HEK293 (cell line): ENCODE measurements around the gene ANKH.

Experiments
- CTCF ChIA-PET: fragments of 350-600 bp; formaldehyde crosslinking; extraction: SDS; loops from one replicate; lab custom pipeline; 2021; ENCODE audit warnings: antibody characterized with exemption; lab: Yijun Ruan, JAX
- POLR2A ChIA-PET: fragments of 300-600 bp; formaldehyde crosslinking; extraction: SDS; loops from one replicate; lab custom pipeline; 2020; ENCODE audit warnings: antibody characterized with exemption, inconsistent platforms; lab: Yijun Ruan, JAX
- H3K27ac ChIP-seq: fragments of 200-500 bp; sonication (Bioruptor generic); 2 replicates; pipeline ENCODE4 v1.5.1; 2014; ENCODE audit warnings: low read depth, low read length, control low read depth, inconsistent platforms; ENCODE audit errors: extremely low read depth
- H3K36me3 ChIP-seq, 2 experiments: fragments of 200-500 bp in 1 of 2; sonication (Bioruptor generic) in 1 of 2; 1 replicate in 1 of 2; 2 replicates in 1 of 2; pipeline ENCODE4 v1.5.1; 2014 to 2017; ENCODE audit warnings: inconsistent platforms in 2 of 2, low read length in 2 of 2; ENCODE audit not compliant: control insufficient read depth in 2 of 2, insufficient read depth in 1 of 2
- H3K4me1 ChIP-seq: fragments of 200-500 bp; sonication (Bioruptor generic); 2 replicates; pipeline ENCODE4 v1.5.1; 2014; ENCODE audit warnings: mild to moderate bottlenecking, low read length, inconsistent platforms; ENCODE audit not compliant: control insufficient read depth, insufficient read depth
- H3K4me3 ChIP-seq: 2 replicates; pipeline ENCODE4 v1.5.1; 2011; ENCODE audit warnings: low read depth, mild to moderate bottlenecking, control low read depth, low read length, moderate library complexity
- H3K9me3 ChIP-seq: fragments of 200-500 bp; sonication (Bioruptor generic); 2 replicates; pipeline ENCODE4 v1.5.1; 2014; ENCODE audit warnings: low read depth, low read length, inconsistent platforms; ENCODE audit not compliant: control insufficient read depth, insufficient read depth
- KLF1 ChIP-seq: fragments of 450-650 bp; formaldehyde crosslinking; IDR thresholded peaks from 2 replicates; pipeline ENCODE4 v1.5.1; 2016; ENCODE audit warnings: missing biosample characterization, missing genetic modification characterization
- KLF16 ChIP-seq: fragments of 450-650 bp; formaldehyde crosslinking; IDR thresholded peaks from 2 replicates; pipeline ENCODE4 v1.5.1; 2017; ENCODE audit warnings: missing biosample characterization, missing genetic modification characterization
- KLF7 ChIP-seq: fragments of 450-650 bp; formaldehyde crosslinking; IDR thresholded peaks from 2 replicates; pipeline ENCODE4 v1.5.1; 2016; ENCODE audit warnings: missing biosample characterization, missing genetic modification characterization, borderline replicate concordance
- MZF1 ChIP-seq: fragments of 450-650 bp; formaldehyde crosslinking; IDR thresholded peaks from 2 replicates; pipeline ENCODE4 v1.5.1; 2017; ENCODE audit warnings: missing biosample characterization, missing genetic modification characterization, borderline replicate concordance
- PRDM1 ChIP-seq: fragments of 450-650 bp; formaldehyde crosslinking; IDR thresholded peaks from 2 replicates; pipeline ENCODE4; 2016; ENCODE audit warnings: missing biosample characterization, missing genetic modification characterization
- REPIN1 ChIP-seq: fragments of 450-650 bp; formaldehyde crosslinking; IDR thresholded peaks from 2 replicates; pipeline ENCODE4 v1.5.1; 2017; ENCODE audit warnings: missing biosample characterization, missing genetic modification characterization, low read depth
- ZNF121 ChIP-seq: fragments of 450-650 bp; formaldehyde crosslinking; IDR thresholded peaks from 2 replicates; pipeline ENCODE4 v1.5.1; 2016; ENCODE audit warnings: missing biosample characterization, missing genetic modification characterization
- ZNF140 ChIP-seq: fragments of 450-650 bp; formaldehyde crosslinking; IDR thresholded peaks from 2 replicates; pipeline ENCODE4 v1.5.1; 2016; ENCODE audit warnings: missing biosample characterization, missing genetic modification characterization
- ZNF157 ChIP-seq: fragments of 450-650 bp; formaldehyde crosslinking; IDR thresholded peaks from 2 replicates; pipeline ENCODE4 v1.5.1; 2016; ENCODE audit warnings: missing biosample characterization, missing genetic modification characterization
- ZNF174 ChIP-seq: fragments of 450-650 bp; formaldehyde crosslinking; IDR thresholded peaks from 2 replicates; pipeline ENCODE4 v1.5.0; 2017; ENCODE audit warnings: missing biosample characterization, mild to moderate bottlenecking, missing genetic modification characterization
- ZNF19 ChIP-seq: fragments of 450-650 bp; formaldehyde crosslinking; IDR thresholded peaks from 2 replicates; pipeline ENCODE4; 2016; ENCODE audit warnings: missing biosample characterization, missing genetic modification characterization, low read depth
- ZNF211 ChIP-seq: fragments of 450-650 bp; formaldehyde crosslinking; IDR thresholded peaks from 2 replicates; pipeline ENCODE4 v1.5.1; 2016; ENCODE audit warnings: low read depth, missing biosample characterization, missing genetic modification characterization
- ZNF292 ChIP-seq: fragments of 450-650 bp; formaldehyde crosslinking; IDR thresholded peaks from 2 replicates; pipeline ENCODE4 v1.5.1; 2016; ENCODE audit warnings: low read depth, missing biosample characterization, missing genetic modification characterization, borderline replicate concordance
- ZNF391 ChIP-seq: fragments of 450-650 bp; formaldehyde crosslinking; IDR thresholded peaks from 2 replicates; pipeline ENCODE4 v1.5.1; 2016; ENCODE audit warnings: low read depth, missing biosample characterization, missing genetic modification characterization, borderline replicate concordance
- ZNF398 ChIP-seq: fragments of 450-650 bp; formaldehyde crosslinking; IDR thresholded peaks from 2 replicates; pipeline ENCODE4 v1.5.1; 2017; ENCODE audit warnings: missing biosample characterization, missing genetic modification characterization
- ZNF404 ChIP-seq: fragments of 450-650 bp; formaldehyde crosslinking; IDR thresholded peaks from 2 replicates; pipeline ENCODE4 v1.5.1; 2017; ENCODE audit warnings: missing biosample characterization, missing genetic modification characterization
- ZNF426 ChIP-seq: fragments of 450-650 bp; formaldehyde crosslinking; IDR thresholded peaks from 2 replicates; pipeline ENCODE4 v1.5.1; 2017; ENCODE audit warnings: missing biosample characterization, missing genetic modification characterization, mild to moderate bottlenecking, inconsistent platforms, moderate library complexity
- ZNF510 ChIP-seq: fragments of 450-650 bp; formaldehyde crosslinking; IDR thresholded peaks from 2 replicates; pipeline ENCODE4 v1.5.1; 2018; ENCODE audit warnings: mild to moderate bottlenecking, missing genetic modification characterization, missing biosample characterization; ENCODE audit not compliant: insufficient replicate concordance
- ZNF529 ChIP-seq: fragments of 450-650 bp; formaldehyde crosslinking; IDR thresholded peaks from 2 replicates; pipeline ENCODE4 v1.5.1; 2017; ENCODE audit warnings: missing genetic modification characterization, missing biosample characterization; ENCODE audit not compliant: insufficient replicate concordance
- ZNF623 ChIP-seq: fragments of 450-650 bp; formaldehyde crosslinking; IDR thresholded peaks from 2 replicates; pipeline ENCODE4 v1.5.1; 2016; ENCODE audit warnings: missing biosample characterization, missing genetic modification characterization
- ZNF639 ChIP-seq: fragments of 450-650 bp; formaldehyde crosslinking; IDR thresholded peaks from 2 replicates; pipeline ENCODE4 v1.5.1; 2016; ENCODE audit warnings: missing biosample characterization, missing genetic modification characterization
- ZNF658 ChIP-seq: fragments of 450-650 bp; formaldehyde crosslinking; IDR thresholded peaks from 2 replicates; pipeline ENCODE4; 2016; ENCODE audit warnings: missing biosample characterization, missing genetic modification characterization
- ZNF768 ChIP-seq: fragments of 450-650 bp; formaldehyde crosslinking; IDR thresholded peaks from 2 replicates; pipeline ENCODE4 v1.5.1; 2018; ENCODE audit warnings: missing biosample characterization, mild to moderate bottlenecking, missing genetic modification characterization
- ZNF777 ChIP-seq: fragments of 450-650 bp; formaldehyde crosslinking; IDR thresholded peaks from 2 replicates; pipeline ENCODE4 v1.5.1; 2017; ENCODE audit warnings: missing biosample characterization, missing genetic modification characterization, borderline replicate concordance
- TF ChIP-seq, protein P1 (sequence below): fragments of 450-650 bp; formaldehyde crosslinking; IDR thresholded peaks from 2 replicates; pipeline ENCODE4 v1.5.1; 2016; ENCODE audit warnings: missing biosample characterization, missing genetic modification characterization

Gene ANKH

GRCh38 chr5:14826714-14827113 is 44.9 kb downstream of the ANKH start:
- ChIA-PET CTCF (interaction anchor here (0.6 kb wide), 1 partner anchor 1629 kb away, joined by 4 read pairs; no protein-coding TSS in a partner anchor), POLR2A (no interaction called here)
- Histone ChIP-seq H3K36me3 (no peaks in the 10 kb centered on the region), H3K4me1 (peaks cover 7% of the 10 kb centered on the region; the same call in 1 of the 2 replicates), H3K4me3 (no peak overlapping the region), H3K27ac (no peak overlapping the region), H3K9me3 (no peaks in the 10 kb centered on the region)
- TF ChIP-seq MZF1 (tag by site-specific recombination) (no peak), ZNF510 (no peak), KLF7 (tag by site-specific recombination) (no peak), ZNF426 (no peak), ZNF211 (no peak), PRDM1 (no peak), ZNF404 (tag by site-specific recombination) (no peak), REPIN1 (tag by site-specific recombination) (no peak), ZNF768 (tag by site-specific recombination) (no peak), ZNF777 (tag by site-specific recombination) (no peak), ZNF140 (tag by site-specific recombination) (no peak), ZNF639 (tag by site-specific recombination) (no peak), ZNF391 (no peak), ZNF174 (no peak), ZNF623 (tag by site-specific recombination) (no peak), ZNF529 (tag by site-specific recombination) (no peak), KLF1 (no peak)
- TF ChIP-seq, protein P1, sequence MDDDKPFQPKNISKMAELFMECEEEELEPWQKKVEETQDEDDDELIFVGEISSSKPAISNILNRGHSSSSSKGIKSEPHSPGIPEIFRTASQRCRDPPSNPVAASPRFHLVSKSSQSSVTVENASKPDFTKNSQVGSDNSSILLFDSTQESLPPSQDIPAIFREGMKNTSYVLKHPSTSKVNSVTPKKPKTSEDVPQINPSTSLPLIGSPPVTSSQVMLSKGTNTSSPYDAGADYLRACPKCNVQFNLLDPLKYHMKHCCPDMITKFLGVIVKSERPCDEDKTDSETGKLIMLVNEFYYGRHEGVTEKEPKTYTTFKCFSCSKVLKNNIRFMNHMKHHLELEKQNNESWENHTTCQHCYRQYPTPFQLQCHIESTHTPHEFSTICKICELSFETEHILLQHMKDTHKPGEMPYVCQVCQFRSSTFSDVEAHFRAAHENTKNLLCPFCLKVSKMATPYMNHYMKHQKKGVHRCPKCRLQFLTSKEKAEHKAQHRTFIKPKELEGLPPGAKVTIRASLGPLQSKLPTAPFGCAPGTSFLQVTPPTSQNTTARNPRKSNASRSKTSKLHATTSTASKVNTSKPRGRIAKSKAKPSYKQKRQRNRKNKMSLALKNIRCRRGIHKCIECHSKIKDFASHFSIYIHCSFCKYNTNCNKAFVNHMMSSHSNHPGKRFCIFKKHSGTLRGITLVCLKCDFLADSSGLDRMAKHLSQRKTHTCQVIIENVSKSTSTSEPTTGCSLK (tag by site-specific recombination) = no peak

- H3K4me1 ChIP-seq = peaks cover 5% of the 10 kb centered on the region; the same call in 1 of the 2 replicates
- TF ChIP-seq ZNF19 (tag by site-specific recombination) (no peak), ZNF292 (no peak), ZNF398 (tag by site-specific recombination) (no peak), ZNF157 (tag by site-specific recombination) (no peak), ZNF174 (no peak), KLF16 (tag by site-specific recombination) (no peak), ZNF121 (tag by site-specific recombination) (no peak), ZNF658 (tag by site-specific recombination) (no peak)
- H3K36me3 ChIP-seq = no peaks in the 10 kb centered on the region
- POLR2A ChIA-PET = no interaction called here
- H3K27ac ChIP-seq = no peak overlapping the region
- H3K4me3 ChIP-seq = no peak overlapping the region
- CTCF ChIA-PET = no interaction called here
- no peaks in the 10 kb centered on the region for H3K9me3 ChIP-seq
These were observed 45.6 kb downstream of the ANKH start for GRCh38 chr5:14825977-14826376.
